ENCODE measurements around the gene SYNPO2. TPM values are rescaled to one million over a fixed set of nuclear protein-coding genes. Genes with fewer than 3 reads are reported as not detected.

Gene SYNPO2
- total RNA-seq, 1 donor from 2014 or later = 0.09 TPM

- H3K4me1 Mint-ChIP-seq = peaks cover 11% of the 10 kb centered on the region
Observed at GRCh38 chr4:119084513-119084912, 195.9 kb downstream of the SYNPO2 start.

GRCh38 chr4:119087121-119087520 lies 198.5 kb downstream of the SYNPO2 start:
- no peak overlapping the region for H3K4me3 ChIP-seq
- Mint-ChIP-seq H3K4me1 (peaks cover 1% of the 10 kb centered on the region), H3K27ac (no peak overlapping the region), H3K27me3 (ENCODE audit: insufficient read depth, low read depth) (no peaks in the 10 kb centered on the region), H3K9me3 (peaks cover 1% of the 10 kb centered on the region), H3K36me3 (no peaks in the 10 kb centered on the region), H3K4me3 (no peak overlapping the region)
- DNase-seq (ENCODE audit: low spot score) = no peak
- no peak overlapping the region for H3K27ac ChIP-seq
- H3K4me1 ChIP-seq = peaks cover 6% of the 10 kb centered on the region
- no peaks in the 10 kb centered on the region for H4K20me1 ChIP-seq (ENCODE audit: low read depth)
- H3K36me3 ChIP-seq = no peaks in the 10 kb centered on the region
- peak overlapping the region; percentile 26 for H2AFZ ChIP-seq (replicated peaks)
- H3K4me2 ChIP-seq = no peak overlapping the region
- H3F3A ChIP-seq (ENCODE audit: low read depth) = no peaks in the 10 kb centered on the region
- TF ChIP-seq CTCF (IDR thresholded peaks at IDR 0.05) (no peak), EZH2phosphoT487 (IDR thresholded peaks at IDR 0.05) (no peak), EZH2 (IDR thresholded peaks at IDR 0.05) (no peak)
- H3K79me2 ChIP-seq (ENCODE audit: low read depth) = no peaks in the 10 kb centered on the region
- H3K9ac ChIP-seq = no peak overlapping the region
- H3K9me3 ChIP-seq (ENCODE audit: low read depth) = no peaks in the 10 kb centered on the region
- H3K27me3 ChIP-seq = no peaks in the 10 kb centered on the region

More at GRCh38 chr4:119084513-119084912, 195.9 kb downstream of the SYNPO2 start:
- H3K27me3 ChIP-seq = no peaks in the 10 kb centered on the region
- no peaks in the 10 kb centered on the region for H3K36me3 ChIP-seq
- TF ChIP-seq CTCF (IDR thresholded peaks at IDR 0.05) = no peak
- TF ChIP-seq EZH2 (IDR thresholded peaks at IDR 0.05) = no peak
- TF ChIP-seq EZH2phosphoT487 (IDR thresholded peaks at IDR 0.05) = no peak
- no peak for DNase-seq (ENCODE audit: low spot score)
- no peaks in the 10 kb centered on the region for H4K20me1 ChIP-seq (ENCODE audit: low read depth)
- Mint-ChIP-seq H3K36me3 (no peaks in the 10 kb centered on the region), H3K9me3 (peaks cover 3% of the 10 kb centered on the region), H3K4me3 (no peak overlapping the region), H3K27ac (no peak overlapping the region), H3K27me3 (ENCODE audit: insufficient read depth, low read depth) (no peaks in the 10 kb centered on the region)
- no peaks in the 10 kb centered on the region for H3K79me2 ChIP-seq (ENCODE audit: low read depth)
- H3K9ac ChIP-seq = no peak overlapping the region
- no peaks in the 10 kb centered on the region for H3K9me3 ChIP-seq (ENCODE audit: low read depth)
- H3K4me2 ChIP-seq = no peak overlapping the region
- peaks cover 9% of the 10 kb centered on the region for H3F3A ChIP-seq (ENCODE audit: low read depth)
- no peak overlapping the region for H3K27ac ChIP-seq
- no peak overlapping the region for H2AFZ ChIP-seq (replicated peaks)
- no peak overlapping the region for H3K4me3 ChIP-seq
- peaks cover 21% of the 10 kb centered on the region for H3K4me1 ChIP-seq

- Mint-ChIP-seq H3K4me1 (no peaks in the 10 kb centered on the region), H3K27me3 (ENCODE audit: insufficient read depth, low read depth) (no peaks in the 10 kb centered on the region), H3K9me3 (peaks cover 1% of the 10 kb centered on the region), H3K27ac (no peak overlapping the region), H3K36me3 (no peaks in the 10 kb centered on the region), H3K4me3 (no peak overlapping the region)
- no peaks in the 10 kb centered on the region for H3K9me3 ChIP-seq (ENCODE audit: low read depth)
- no peaks in the 10 kb centered on the region for H3K79me2 ChIP-seq (ENCODE audit: low read depth)
- H4K20me1 ChIP-seq (ENCODE audit: low read depth) = no peaks in the 10 kb centered on the region
- no peak overlapping the region for H3K4me3 ChIP-seq
- DNase-seq (ENCODE audit: low spot score) = no peak
- H2AFZ ChIP-seq (replicated peaks) = no peak overlapping the region
- no peak overlapping the region for H3K27ac ChIP-seq
- H3K4me2 ChIP-seq = no peak overlapping the region
- H3K36me3 ChIP-seq = no peaks in the 10 kb centered on the region
- H3K9ac ChIP-seq = no peak overlapping the region
- TF ChIP-seq CTCF (IDR thresholded peaks at IDR 0.05) (no peak), EZH2 (IDR thresholded peaks at IDR 0.05) (no peak), EZH2phosphoT487 (IDR thresholded peaks at IDR 0.05) (no peak)
- H3K4me1 ChIP-seq = peaks cover under 1% of the 10 kb centered on the region
- no peaks in the 10 kb centered on the region for H3K27me3 ChIP-seq
- no peaks in the 10 kb centered on the region for H3F3A ChIP-seq (ENCODE audit: low read depth)
Observed at GRCh38 chr4:119087656-119088055, 199.0 kb downstream of the SYNPO2 start.
